Naive thymus-derived CD8-positive, alpha-beta T cell (primary cell): ENCODE measurements around the gene IQCN. TPM values are rescaled to one million over a fixed set of nuclear protein-coding genes. Genes with fewer than 3 reads are reported as not detected.
A peak's percentile ranks its signal among the peaks of the same experiment; 100 is the strongest.

ENCODE experiments used
- ATAC-seq, 2 donors: fragments of 150-1000 bp; cut with Tn5 transposase in 1 of 2; sonication (Bioruptor Pico), chemical (Tn5 transposase) in 1 of 2; 1 replicate in 1 of 2; 2 replicates in 1 of 2; pipeline ENCODE4 v1.10.0; 2021; ENCODE audit warnings: mild to moderate bottlenecking in 2 of 2, moderate library complexity in 2 of 2
- POLR2A ChIA-PET: fragments of 350-600 bp; sonication (Branson Sonifier 250); formaldehyde crosslinking; loops from one replicate; lab custom pipeline; 2021; ENCODE audit warnings: antibody characterized with exemption; lab: Charles Lee
- DNase-seq, 10 donors: peaks; one replicate each; pipeline versions ENCODE4 v3.0.0 to v3.0.0-alpha.2; 2020 to 2022
- H3K27ac Mint-ChIP-seq, 10 donors: one replicate each; pipeline ENCODE4 v1.8.0; 2020 to 2022; ENCODE audit warnings: mild to moderate bottlenecking in 10 of 10, mixed read lengths in 10 of 10, moderate library complexity in 4 of 10, inconsistent platforms in 1 of 10
- H3K27me3 Mint-ChIP-seq, 5 donors: one replicate each; pipeline ENCODE4 v1.8.0; 2021 to 2022; ENCODE audit warnings: mixed read lengths in 5 of 5
- H3K36me3 Mint-ChIP-seq, 3 donors: one replicate each; pipeline ENCODE4 v1.8.0; 2020 to 2022; ENCODE audit warnings: mixed read lengths in 3 of 3, mild to moderate bottlenecking in 2 of 3, inconsistent platforms in 1 of 3
- H3K4me1 Mint-ChIP-seq, 4 donors: one replicate each; pipeline ENCODE4 v1.8.0; 2021 to 2022; ENCODE audit warnings: mixed read lengths in 4 of 4
- H3K4me3 Mint-ChIP-seq, 10 donors: one replicate each; pipeline ENCODE4 v1.8.0; 2020 to 2022; ENCODE audit warnings: mild to moderate bottlenecking in 10 of 10, mixed read lengths in 10 of 10, moderate library complexity in 6 of 10, inconsistent platforms in 1 of 10
- H3K9me3 Mint-ChIP-seq, 9 donors: one replicate each; pipeline ENCODE4 v1.8.0; 2020 to 2022; ENCODE audit warnings: mixed read lengths in 9 of 9, mild to moderate bottlenecking in 3 of 9, inconsistent platforms in 1 of 9, moderate library complexity in 1 of 9
- polyA plus RNA-seq, 3 donors: library from polyadenylated mRNA; unstranded; fragments of 300-500 nt; fragmentation: Illumina TruSeq; gene quantifications; one replicate each; pipeline ENCODE4 v1.2.3, GENCODE V29; 2021
- total RNA-seq, 8 experiments: library from RNA in 2 of 8; stranded (reverse) in 2 of 8; gene quantifications; one replicate each; pipeline ENCODE4 v1.2.3 and lab custom pipeline; 2021 to 2026

Gene IQCN
- total and polyA plus RNA-seq, 5 experiments from 2014 or later = 0.06 to 8.4 (median 3.8) TPM; not detected in 1

DNA sequence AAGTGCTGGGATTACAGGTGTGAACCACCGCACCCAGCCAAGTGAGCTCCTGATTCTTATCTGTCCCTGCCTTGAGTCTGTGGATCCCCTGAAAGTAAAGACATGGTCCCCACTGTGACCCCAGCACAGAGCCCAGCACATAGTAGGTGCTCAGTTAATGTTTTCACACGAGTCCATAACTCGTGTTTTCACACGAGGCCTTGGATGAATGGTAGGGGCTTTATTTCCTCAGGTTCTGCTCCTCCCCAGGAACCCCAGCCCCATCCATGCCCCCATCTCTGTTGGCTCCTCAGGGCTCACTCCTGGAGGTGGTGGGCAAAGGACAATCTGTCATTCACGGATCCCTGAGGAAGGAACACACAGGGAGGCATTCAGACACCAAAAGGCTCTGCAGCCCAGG, 24.4 kb downstream of the IQCN start:
- no peak overlapping the region for H3K4me3 Mint-ChIP-seq
- no peak overlapping the region for H3K27ac Mint-ChIP-seq
- ATAC-seq (no peak), DNase-seq (no peak)
- no peaks in the 10 kb centered on the region for H3K9me3 Mint-ChIP-seq
- peaks cover 4 to 17% (median 8%) of the 10 kb centered on the region in 4 donors for H3K4me1 Mint-ChIP-seq
- H3K36me3 Mint-ChIP-seq = no peaks in the 10 kb centered on the region
- peaks cover 13 to 34% (median 24%) of the 10 kb centered on the region in 5 donors for H3K27me3 Mint-ChIP-seq
- POLR2A ChIA-PET = interaction anchor here (5.9 kb wide), 1 partner anchor 57 kb away, joined by 44 read pairs; the partner anchor contains the start of gene MPV17L2

GRCh38 chr19:18245297-18245696, 29.0 kb downstream of the IQCN start:
- ATAC-seq (no peak), DNase-seq (no peak)
- Mint-ChIP-seq H3K27ac (peak overlapping the region in 2 of 10 donors; percentile 6 to 56), H3K9me3 (no peaks in the 10 kb centered on the region), H3K4me1 (no peaks in the 10 kb centered on the region), H3K4me3 (no peak overlapping the region), H3K36me3 (no peaks in the 10 kb centered on the region), H3K27me3 (peaks cover 0 to 8% (median 0%) of the 10 kb centered on the region in 5 donors)
- POLR2A ChIA-PET = interaction anchor here (1.4 to 1.5 kb wide), 2 partner anchors 42 to 53 kb away, joined by 3 to 9 read pairs; partner anchors contain the start of gene RAB3A

- ATAC-seq (no peak), DNase-seq (no peak)
- peaks cover 0 to 2% (median 0%) of the 10 kb centered on the region in 3 donors for H3K36me3 Mint-ChIP-seq
- H3K27me3 Mint-ChIP-seq = peaks cover 9 to 41% (median 28%) of the 10 kb centered on the region in 5 donors
- POLR2A ChIA-PET = interaction anchor here (1.2 kb wide), 1 partner anchor 47 kb away, joined by 5 read pairs; the partner anchor contains the start of gene MPV17L2
- H3K4me1 Mint-ChIP-seq = peaks cover 0 to 3% (median 0%) of the 10 kb centered on the region in 4 donors
- no peak overlapping the region for H3K27ac Mint-ChIP-seq
- H3K4me3 Mint-ChIP-seq = no peak overlapping the region
- H3K9me3 Mint-ChIP-seq = peaks cover 0 to 4% (median 0%) of the 10 kb centered on the region in 9 donors
Observed at GRCh38 chr19:18239303-18239702, 34.9 kb downstream of the IQCN start.

DNA sequence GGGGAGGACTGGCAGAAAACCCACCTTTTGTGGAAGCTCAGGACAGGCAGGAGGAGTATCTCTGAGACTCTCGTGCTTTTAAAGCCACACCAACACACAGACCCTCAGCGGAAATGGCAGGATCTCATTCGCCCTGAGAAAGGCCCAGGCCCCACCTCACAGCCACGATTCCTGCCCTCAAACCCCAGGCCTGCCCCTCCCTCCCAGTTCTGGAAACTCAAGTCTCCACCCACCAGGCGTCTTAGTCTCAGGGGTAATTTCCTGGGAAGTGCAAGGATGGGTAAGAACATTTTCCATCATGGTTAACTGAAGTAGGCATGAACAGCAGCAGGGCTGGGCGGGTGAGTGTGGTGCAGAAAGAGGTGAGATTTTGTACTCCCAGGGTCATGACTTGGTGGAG, 40.1 kb downstream of the IQCN start:
- H3K27me3 Mint-ChIP-seq = peaks cover 33 to 78% (median 55%) of the 10 kb centered on the region in 5 donors
- DNase-seq (no peak), ATAC-seq (no peak)
- H3K36me3 Mint-ChIP-seq = peaks cover 2 to 7% (median 2%) of the 10 kb centered on the region in 3 donors
- H3K9me3 Mint-ChIP-seq = peaks cover 0 to 15% (median 8%) of the 10 kb centered on the region in 9 donors
- H3K4me1 Mint-ChIP-seq = peaks cover 0 to 7% (median 5%) of the 10 kb centered on the region in 4 donors
- POLR2A ChIA-PET = no interaction called here
- no peak overlapping the region for H3K4me3 Mint-ChIP-seq
- H3K27ac Mint-ChIP-seq = no peak overlapping the region

DNA sequence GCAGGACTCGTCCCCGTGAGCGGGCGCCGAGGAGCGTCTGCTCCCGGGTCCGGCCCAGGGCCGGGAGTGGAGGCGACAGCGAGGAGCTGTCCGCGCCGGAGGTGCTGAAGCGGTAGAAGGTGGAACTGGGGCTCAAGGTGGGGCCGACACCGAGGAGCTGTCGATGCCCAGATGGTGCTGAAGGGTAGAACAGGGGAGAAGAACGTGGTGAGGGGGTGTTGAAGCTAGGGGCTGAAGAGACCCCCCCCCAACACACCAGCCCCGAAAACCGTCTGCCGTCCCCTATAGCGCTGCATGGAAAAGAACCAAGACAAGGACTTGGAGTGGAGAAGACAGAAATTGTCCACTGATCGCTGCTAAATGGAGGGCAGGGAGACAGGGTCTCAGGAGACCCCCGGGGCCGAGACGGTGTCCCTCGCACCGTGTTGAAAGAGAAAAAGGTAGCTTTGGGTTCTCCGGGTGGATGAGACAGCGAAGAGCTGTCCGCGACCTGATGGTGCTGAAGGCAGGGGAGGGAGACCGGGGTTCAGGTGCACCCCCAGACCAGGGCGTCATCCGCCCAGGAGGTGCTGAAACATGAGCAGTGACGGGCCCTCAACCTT, 40.9 kb downstream of the IQCN start:
- ATAC-seq (peak; percentile 60 to 63), DNase-seq (peak; percentile 29 to 70 (median 52))
- H3K9me3 Mint-ChIP-seq = peaks cover 0 to 15% (median 8%) of the 10 kb centered on the region in 9 donors
- peaks cover 0 to 7% (median 5%) of the 10 kb centered on the region in 4 donors for H3K4me1 Mint-ChIP-seq
- peak overlapping the region in 1 of 10 donors; percentile 51 for H3K27ac Mint-ChIP-seq
- H3K36me3 Mint-ChIP-seq = peaks cover 2 to 7% (median 2%) of the 10 kb centered on the region in 3 donors
- POLR2A ChIA-PET = interaction anchor here (0.7 to 1.7 kb wide), 3 partner anchors 9 to 95 kb away, joined by 3 to 5 read pairs (median 3); no protein-coding TSS in a partner anchor
- H3K27me3 Mint-ChIP-seq = peaks cover 32 to 78% (median 53%) of the 10 kb centered on the region in 5 donors
- H3K4me3 Mint-ChIP-seq = no peak overlapping the region

GRCh38 chr19:18232540-18233223, 41.6 kb downstream of the IQCN start:
- POLR2A ChIA-PET = interaction anchor here (0.6 to 1.7 kb wide), 5 partner anchors 8 to 178 kb away, joined by 3 to 5 read pairs (median 3); no protein-coding TSS in a partner anchor
- H3K4me1 Mint-ChIP-seq = peaks cover 0 to 7% (median 5%) of the 10 kb centered on the region in 4 donors
- H3K27me3 Mint-ChIP-seq = peaks cover 32 to 83% (median 56%) of the 10 kb centered on the region in 5 donors
- H3K27ac Mint-ChIP-seq = peak overlapping the region in 1 of 10 donors; percentile 77
- H3K4me3 Mint-ChIP-seq = peak overlapping the region in 1 of 10 donors; percentile 51
- DNase-seq (no peak), ATAC-seq (no peak)
- H3K36me3 Mint-ChIP-seq = peaks cover 2 to 7% (median 2%) of the 10 kb centered on the region in 3 donors
- H3K9me3 Mint-ChIP-seq = peaks cover 0 to 15% (median 8%) of the 10 kb centered on the region in 9 donors

DNA sequence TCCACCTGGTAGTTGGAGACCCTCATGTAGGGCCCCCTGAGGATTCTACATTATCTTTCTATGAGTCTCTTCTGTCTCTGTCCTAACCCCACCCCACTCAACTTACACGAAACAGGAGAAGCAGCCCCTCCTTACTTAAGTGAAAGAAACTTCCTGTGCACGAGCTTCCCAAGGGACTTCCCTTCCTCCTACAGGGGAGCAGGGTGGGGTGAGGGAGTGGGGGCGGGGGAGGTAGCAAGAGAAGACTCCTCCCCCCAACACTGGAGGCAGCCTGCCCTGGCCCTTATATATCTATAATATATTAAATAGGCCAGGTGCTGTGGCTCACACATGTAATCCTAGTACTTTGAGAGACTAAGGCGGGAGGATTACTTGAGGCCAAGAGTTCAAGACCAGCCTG, 42.5 kb downstream of the IQCN start:
- peaks cover 37 to 88% (median 63%) of the 10 kb centered on the region in 5 donors for H3K27me3 Mint-ChIP-seq

DNA sequence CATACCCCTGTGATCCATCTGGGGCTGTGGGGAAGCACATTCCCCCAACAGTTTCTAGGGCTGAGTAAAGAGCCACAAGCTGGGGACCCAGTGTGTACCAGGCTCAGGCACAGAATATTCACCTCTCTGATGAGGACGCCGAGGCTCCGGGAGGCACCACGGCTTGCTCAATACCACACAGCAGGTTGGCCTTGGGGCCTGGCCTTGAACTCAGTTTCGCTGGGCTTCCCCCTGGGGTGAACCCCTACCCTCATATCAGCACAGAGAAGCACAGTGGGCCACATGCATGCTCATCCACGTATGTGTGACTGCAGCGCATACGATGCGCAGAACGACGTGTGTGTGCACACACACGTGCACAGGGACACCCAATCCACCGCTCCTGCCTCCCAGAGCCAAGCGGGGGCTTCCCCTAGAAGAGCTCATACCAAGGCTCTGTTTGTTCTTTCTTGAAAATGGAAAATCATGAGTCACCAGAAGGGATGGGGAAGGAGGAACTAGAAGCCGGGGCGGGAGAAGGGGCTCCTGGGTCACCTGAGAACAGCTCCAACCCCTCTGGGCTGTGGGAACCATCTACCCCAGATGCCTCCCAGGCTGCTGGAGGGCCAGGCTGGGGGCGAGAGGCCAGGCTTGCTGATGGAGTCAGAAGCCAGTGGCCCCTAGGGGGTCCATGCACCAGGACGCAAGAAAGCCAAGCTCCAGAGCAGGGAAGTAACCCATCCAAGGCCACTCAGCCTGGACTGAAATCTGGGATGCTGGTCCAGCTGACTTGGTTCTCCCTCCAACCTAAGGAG, 43.1 kb downstream of the IQCN start:
- Mint-ChIP-seq H3K36me3 (peaks cover 2 to 7% (median 2%) of the 10 kb centered on the region in 3 donors), H3K27ac (no peak overlapping the region), H3K27me3 (peaks cover 39 to 87% (median 62%) of the 10 kb centered on the region in 5 donors), H3K9me3 (peaks cover 0 to 15% (median 8%) of the 10 kb centered on the region in 9 donors), H3K4me1 (peaks cover 8 to 11% (median 10%) of the 10 kb centered on the region in 4 donors), H3K4me3 (no peak overlapping the region)
- POLR2A ChIA-PET = interaction anchor here (0.6 kb wide), 1 partner anchor 116 kb away, joined by 7 read pairs; no protein-coding TSS in a partner anchor
- ATAC-seq (no peak), DNase-seq (no peak)

More for the DNA sequence above, 42.5 kb downstream of the IQCN start:
- ATAC-seq = no peak
- no peak overlapping the region for H3K4me3 Mint-ChIP-seq
- H3K9me3 Mint-ChIP-seq = peaks cover 0 to 15% (median 8%) of the 10 kb centered on the region in 9 donors
- peaks cover 2 to 7% (median 2%) of the 10 kb centered on the region in 3 donors for H3K36me3 Mint-ChIP-seq
- no peak for DNase-seq
- peaks cover 5 to 10% (median 8%) of the 10 kb centered on the region in 4 donors for H3K4me1 Mint-ChIP-seq
- POLR2A ChIA-PET = interaction anchor here (0.6 to 0.9 kb wide), 3 partner anchors 10 to 116 kb away, joined by 3 to 7 read pairs (median 3); no protein-coding TSS in a partner anchor
- no peak overlapping the region for H3K27ac Mint-ChIP-seq

DNA sequence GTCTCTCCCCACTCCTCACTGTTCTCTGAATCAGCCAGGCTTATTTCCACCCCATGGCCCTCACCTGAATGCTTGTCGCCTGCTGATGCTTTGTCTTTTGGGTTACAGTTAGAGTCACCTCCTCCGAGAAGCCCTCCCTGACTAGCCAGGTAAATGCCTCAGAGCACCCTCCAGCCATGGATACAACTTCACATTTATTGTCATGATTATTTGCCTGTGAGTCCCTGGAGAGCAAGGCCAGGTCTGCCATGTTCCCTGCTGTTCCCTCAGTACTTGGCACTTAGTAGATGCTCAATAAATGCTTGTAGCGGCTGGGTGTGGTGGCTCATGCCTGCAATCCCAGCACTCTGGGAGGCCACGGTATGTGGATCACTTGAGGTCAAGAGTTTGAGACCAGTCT, 44.3 kb downstream of the IQCN start:
- peaks cover 8 to 20% (median 19%) of the 10 kb centered on the region in 4 donors for H3K4me1 Mint-ChIP-seq
- H3K36me3 Mint-ChIP-seq = peaks cover 0 to 7% (median 2%) of the 10 kb centered on the region in 3 donors
- peak overlapping the region in 1 of 10 donors; percentile 61 for H3K27ac Mint-ChIP-seq
- H3K4me3 Mint-ChIP-seq = no peak overlapping the region
- ATAC-seq = no peak
- H3K9me3 Mint-ChIP-seq = peaks cover 0 to 15% (median 8%) of the 10 kb centered on the region in 9 donors
- no peak for DNase-seq
- POLR2A ChIA-PET = no interaction called here
- peaks cover 32 to 87% (median 62%) of the 10 kb centered on the region in 5 donors for H3K27me3 Mint-ChIP-seq

GRCh38 chr19:18229474-18229873, 44.8 kb downstream of the IQCN start:
- Mint-ChIP-seq H3K36me3 (peaks cover 2 to 7% (median 3%) of the 10 kb centered on the region in 3 donors), H3K9me3 (peaks cover 0 to 15% (median 8%) of the 10 kb centered on the region in 9 donors), H3K4me3 (no peak overlapping the region), H3K4me1 (peaks cover 12 to 24% (median 22%) of the 10 kb centered on the region in 4 donors), H3K27ac (peak overlapping the region in 1 of 10 donors; percentile 7), H3K27me3 (peaks cover 36 to 87% (median 62%) of the 10 kb centered on the region in 5 donors)
- POLR2A ChIA-PET = no interaction called here
- no peak for DNase-seq
- ATAC-seq = no peak

GRCh38 chr19:18227781-18228271, 46.4 kb downstream of the IQCN start:
- peaks cover 0 to 8% (median 0%) of the 10 kb centered on the region in 9 donors for H3K9me3 Mint-ChIP-seq
- peaks cover 12 to 32% (median 26%) of the 10 kb centered on the region in 4 donors for H3K4me1 Mint-ChIP-seq
- POLR2A ChIA-PET = no interaction called here
- peaks cover 0 to 6% (median 2%) of the 10 kb centered on the region in 3 donors for H3K36me3 Mint-ChIP-seq
- DNase-seq = no peak
- peaks cover 34 to 86% (median 57%) of the 10 kb centered on the region in 5 donors for H3K27me3 Mint-ChIP-seq
- no peak overlapping the region for H3K4me3 Mint-ChIP-seq
- H3K27ac Mint-ChIP-seq = peak overlapping the region in 1 of 10 donors; percentile 13
- ATAC-seq = no peak
